Endodermal cell (in vitro differentiated cells): Measurements from ENCODE around the gene BAZ2A. TPM values are rescaled to one million over a fixed set of nuclear protein-coding genes. Genes with fewer than 3 reads are reported as not detected.

Experiments
- DNase-seq: peaks from one replicate; pipeline ENCODE4 v3.0.0-alpha.2; 2017
- H3K27ac ChIP-seq: 2 replicates; pipeline ENCODE4 v1.5.1; 2013; ENCODE audit warnings: mild to moderate bottlenecking, low read depth, low read length, moderate library complexity
- H3K27me3 ChIP-seq: 2 replicates; pipeline ENCODE4 v1.6.1; 2013; ENCODE audit warnings: mild to moderate bottlenecking, low read length, moderate library complexity; ENCODE audit not compliant: insufficient read depth, control insufficient read depth, poor library complexity, severe bottlenecking
- H3K36me3 ChIP-seq: 2 replicates; pipeline ENCODE4 v1.7.0; 2013; ENCODE audit warnings: mild to moderate bottlenecking, low read length, moderate library complexity; ENCODE audit not compliant: control insufficient read depth, insufficient read depth
- H3K4me1 ChIP-seq: one replicate; pipeline ENCODE4 v1.7.0; 2013; ENCODE audit warnings: low read length; ENCODE audit not compliant: control insufficient read depth, insufficient read depth
- H3K4me3 ChIP-seq: 2 replicates; pipeline ENCODE4 v1.5.1; 2013; ENCODE audit warnings: mild to moderate bottlenecking, low read length, moderate library complexity
- H3K9ac ChIP-seq: 2 replicates; pipeline ENCODE4 v1.6.1; 2013; ENCODE audit warnings: mild to moderate bottlenecking, low read length, moderate library complexity; ENCODE audit not compliant: poor library complexity, severe bottlenecking; ENCODE audit errors: extremely low read depth
- H3K9me3 ChIP-seq: 2 replicates; pipeline ENCODE4 v1.6.1; 2013; ENCODE audit warnings: mild to moderate bottlenecking, low read length, moderate library complexity; ENCODE audit not compliant: control insufficient read depth
- H3K27ac Mint-ChIP-seq: 2 replicates; pipeline ENCODE4 v1.8.0; 2020; ENCODE audit warnings: mixed read lengths
- H3K27me3 Mint-ChIP-seq: 2 replicates; pipeline ENCODE4 v1.8.0; 2021; ENCODE audit warnings: mild to moderate bottlenecking, mixed read lengths; ENCODE audit not compliant: insufficient read depth
- H3K36me3 Mint-ChIP-seq: 2 replicates; pipeline ENCODE4 v1.8.0; 2020; ENCODE audit warnings: low read depth, mixed read lengths
- H3K4me1 Mint-ChIP-seq: 2 replicates; pipeline ENCODE4 v1.8.0; 2020; ENCODE audit warnings: mixed read lengths
- H3K4me3 Mint-ChIP-seq: 2 replicates; pipeline ENCODE4 v1.8.0; 2020; ENCODE audit warnings: mild to moderate bottlenecking, moderate library complexity, mixed read lengths
- H3K9me3 Mint-ChIP-seq: 2 replicates; pipeline ENCODE4 v1.8.0; 2020; ENCODE audit warnings: mild to moderate bottlenecking, mixed read lengths
- CTCF ChIP-seq: fragments of 200-600 bp; sonication (generic); conservative IDR thresholded peaks from 2 replicates; pipeline ENCODE4 v1.5.0; 2021; ENCODE audit warnings: antibody characterized with exemption, mild to moderate bottlenecking
- WGBS, 2 experiments: methylation state at CpG; one replicate each; pipeline versions ENCODE4 v1.1.5 to v1.1.7; 2013; ENCODE audit warnings: missing lambda C conversion rate in 2 of 2, mixed read lengths in 1 of 2; ENCODE audit not compliant: insufficient coverage in 1 of 2, insufficient read length in 1 of 2; 5-methylcytosine and 5-hydroxymethylcytosine counted together
- total RNA-seq, 2 donors: library from RNA; stranded (reverse); fragmentation: NEBNext Ultra II Directional in 1 of 2; extraction: Animal tissue kit (Norgen Biotek cat#: 25700) in 1 of 2; gene quantifications; 2 replicates in 1 of 2; 3 replicates in 1 of 2; pipeline ENCODE4 v1.2.1, GENCODE V29; 2021

Gene BAZ2A
- total RNA-seq, 2 donors from 2014 or later, result 125 to 137 TPM

- H3K9me3 Mint-ChIP-seq, result no peaks in the 10 kb centered on the region
- H3K36me3 Mint-ChIP-seq, result peaks cover 35% of the 10 kb centered on the region
- H3K27me3 Mint-ChIP-seq, result no peaks in the 10 kb centered on the region
Observed at GRCh38 chr12:56626701-56627100, 3.4 kb downstream of the BAZ2A start.

GRCh38 chr12:56622535-56622934, 7.6 kb downstream of the BAZ2A start:
- 95 to 100% methylated on average over 1 of the region's 1 CpG for WGBS, 2 experiments
- no peaks in the 10 kb centered on the region for H3K27me3 ChIP-seq
- Mint-ChIP-seq H3K9me3 (no peaks in the 10 kb centered on the region), H3K36me3 (peaks cover 54% of the 10 kb centered on the region), H3K27me3 (no peaks in the 10 kb centered on the region), H3K27ac (no peak overlapping the region), H3K4me3 (no peak overlapping the region), H3K4me1 (peaks cover 14% of the 10 kb centered on the region)
- no peak for DNase-seq
- H3K4me3 ChIP-seq, result no peak overlapping the region
- H3K9ac ChIP-seq, result no peak overlapping the region
- no peaks in the 10 kb centered on the region for H3K9me3 ChIP-seq
- H3K36me3 ChIP-seq, result peaks cover 58% of the 10 kb centered on the region
- H3K4me1 ChIP-seq, result no peaks in the 10 kb centered on the region
- no peak overlapping the region for H3K27ac ChIP-seq
- no peak for TF ChIP-seq CTCF

More at GRCh38 chr12:56626701-56627100, 3.4 kb downstream of the BAZ2A start:
- H3K4me3 ChIP-seq, result no peak overlapping the region
- H3K27me3 ChIP-seq, result no peaks in the 10 kb centered on the region
- H3K9ac ChIP-seq, result no peak overlapping the region
- H3K36me3 ChIP-seq, result peaks cover 40% of the 10 kb centered on the region
- DNase-seq, result no peak
- Mint-ChIP-seq H3K27ac (no peak overlapping the region), H3K4me3 (no peak overlapping the region), H3K4me1 (peaks cover 32% of the 10 kb centered on the region)
- no peak overlapping the region for H3K27ac ChIP-seq
- no peaks in the 10 kb centered on the region for H3K9me3 ChIP-seq
- no peak for TF ChIP-seq CTCF
- no peaks in the 10 kb centered on the region for H3K4me1 ChIP-seq

GRCh38 chr12:56616925-56617324, 13.2 kb downstream of the BAZ2A start:
- Histone ChIP-seq H3K9me3 (no peaks in the 10 kb centered on the region), H3K9ac (no peak overlapping the region), H3K36me3 (peaks cover 75% of the 10 kb centered on the region), H3K4me3 (no peak overlapping the region), H3K27ac (no peak overlapping the region), H3K4me1 (peaks cover 3% of the 10 kb centered on the region), H3K27me3 (no peaks in the 10 kb centered on the region)
- Mint-ChIP-seq H3K27ac (peak overlapping the region; percentile 66), H3K36me3 (peaks cover 74% of the 10 kb centered on the region), H3K9me3 (no peaks in the 10 kb centered on the region), H3K4me1 (no peaks in the 10 kb centered on the region), H3K4me3 (no peak overlapping the region), H3K27me3 (no peaks in the 10 kb centered on the region)
- no peak for DNase-seq
- TF ChIP-seq CTCF, result no peak
